Measurements from ENCODE around the gene POLR3G. TPM values are rescaled to one million over a fixed set of nuclear protein-coding genes. Genes with fewer than 3 reads are reported as not detected.

POLR3G gene
- total and polyA plus RNA-seq, 7 donors = 0.46 to 5.8 (median 1.8) TPM

DNA sequence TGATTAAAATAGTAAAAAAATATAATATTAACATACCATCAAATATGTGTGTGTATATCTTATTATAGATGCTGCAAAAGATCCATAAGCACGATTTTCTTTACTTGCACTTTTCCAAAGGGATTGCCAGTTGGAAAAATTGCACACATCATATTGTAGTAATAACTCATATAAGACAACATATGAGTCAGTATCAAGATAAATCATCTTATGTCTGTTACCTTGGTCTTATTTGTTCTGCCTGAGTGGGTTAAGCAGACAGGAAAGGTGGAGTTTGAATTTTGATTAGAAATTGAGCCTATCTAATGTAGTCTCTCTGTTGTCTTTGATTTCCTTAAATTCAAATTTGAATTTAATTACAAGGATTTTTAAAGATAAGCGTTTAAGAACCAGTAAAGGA, 30.1 kb downstream of the POLR3G start:
- WGBS, 2 donors = 90 to 96% methylated on average over 2 of the region's 2 CpGs
- Histone ChIP-seq H3K4me1 (no peaks in the 10 kb centered on the region), H3K36me3 (no peaks in the 10 kb centered on the region), H3K27ac (no peak overlapping the region), H3K27me3 (no peaks in the 10 kb centered on the region), H3K4me3 (no peak overlapping the region), H3K9me3 (no peaks in the 10 kb centered on the region)
- TF ChIP-seq, protein P1, sequence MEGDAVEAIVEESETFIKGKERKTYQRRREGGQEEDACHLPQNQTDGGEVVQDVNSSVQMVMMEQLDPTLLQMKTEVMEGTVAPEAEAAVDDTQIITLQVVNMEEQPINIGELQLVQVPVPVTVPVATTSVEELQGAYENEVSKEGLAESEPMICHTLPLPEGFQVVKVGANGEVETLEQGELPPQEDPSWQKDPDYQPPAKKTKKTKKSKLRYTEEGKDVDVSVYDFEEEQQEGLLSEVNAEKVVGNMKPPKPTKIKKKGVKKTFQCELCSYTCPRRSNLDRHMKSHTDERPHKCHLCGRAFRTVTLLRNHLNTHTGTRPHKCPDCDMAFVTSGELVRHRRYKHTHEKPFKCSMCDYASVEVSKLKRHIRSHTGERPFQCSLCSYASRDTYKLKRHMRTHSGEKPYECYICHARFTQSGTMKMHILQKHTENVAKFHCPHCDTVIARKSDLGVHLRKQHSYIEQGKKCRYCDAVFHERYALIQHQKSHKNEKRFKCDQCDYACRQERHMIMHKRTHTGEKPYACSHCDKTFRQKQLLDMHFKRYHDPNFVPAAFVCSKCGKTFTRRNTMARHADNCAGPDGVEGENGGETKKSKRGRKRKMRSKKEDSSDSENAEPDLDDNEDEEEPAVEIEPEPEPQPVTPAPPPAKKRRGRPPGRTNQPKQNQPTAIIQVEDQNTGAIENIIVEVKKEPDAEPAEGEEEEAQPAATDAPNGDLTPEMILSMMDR (IDR thresholded peaks at IDR 0.05) = no peak
- TF ChIP-seq POLR2A (IDR thresholded peaks at IDR 0.05) = no peak
- TF ChIP-seq POLR2AphosphoS5 (IDR thresholded peaks at IDR 0.05) = no peak
- DNase-seq = no peak
- intact Hi-C loops (cut with DNase I) = no loop called here

GRCh38 chr5:90506221-90506620, 31.6 kb downstream of the POLR3G start:
- H3K27me3 ChIP-seq = no peaks in the 10 kb centered on the region
- H3K9me3 ChIP-seq = no peaks in the 10 kb centered on the region

DNA sequence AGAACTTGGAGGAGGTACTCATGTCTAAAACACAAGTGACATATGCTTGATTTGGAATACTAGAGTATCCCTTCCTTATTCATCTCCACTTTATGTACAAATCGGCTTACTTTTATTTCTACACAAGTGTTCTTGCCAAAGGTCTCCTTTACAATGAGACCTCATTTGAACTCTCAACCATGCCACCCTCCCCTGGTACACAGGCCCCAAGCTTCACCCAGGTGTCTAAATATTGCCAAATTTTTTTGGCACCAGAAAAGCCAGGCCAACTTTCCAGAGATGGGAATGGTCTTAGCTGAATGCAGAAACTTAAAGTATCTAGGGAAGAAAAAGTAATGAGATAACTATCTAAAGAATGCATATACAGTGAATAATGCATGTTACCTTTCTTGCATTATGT, 35.8 kb downstream of the POLR3G start:
- no peaks in the 10 kb centered on the region for H3K27me3 ChIP-seq
- H3K9me3 ChIP-seq = no peaks in the 10 kb centered on the region
- H3K4me1 ChIP-seq = no peaks in the 10 kb centered on the region
- no peak overlapping the region for H3K27ac ChIP-seq
- no peak overlapping the region for H3K4me3 ChIP-seq
- TF ChIP-seq POLR2A (IDR thresholded peaks at IDR 0.05) = no peak
- TF ChIP-seq, protein P1 (IDR thresholded peaks at IDR 0.05) = no peak
- TF ChIP-seq POLR2AphosphoS5 (IDR thresholded peaks at IDR 0.05) = no peak
- TF ChIP-seq EP300 (IDR thresholded peaks at IDR 0.05) = no peak
- 80 to 92% methylated on average over 1 of the region's 1 CpG for WGBS, 2 donors
- intact Hi-C loops (cut with DNase I) = no loop called here
- H3K36me3 ChIP-seq = no peaks in the 10 kb centered on the region
- no peak for DNase-seq

More at GRCh38 chr5:90506221-90506620, 31.6 kb downstream of the POLR3G start:
- Histone ChIP-seq H3K27ac (no peak overlapping the region), H3K4me3 (no peak overlapping the region), H3K4me1 (no peaks in the 10 kb centered on the region), H3K36me3 (no peaks in the 10 kb centered on the region)
- intact Hi-C loops (cut with DNase I) = no loop called here
- no peak for DNase-seq
- TF ChIP-seq POLR2A (IDR thresholded peaks at IDR 0.05) (no peak), EP300 (IDR thresholded peaks at IDR 0.05) (no peak), POLR2AphosphoS5 (IDR thresholded peaks at IDR 0.05) (no peak)
- TF ChIP-seq, protein P1 (IDR thresholded peaks at IDR 0.05) = no peak

- peaks cover 0 to 18% (median 2%) of the 10 kb centered on the region in 4 donors for H3K36me3 ChIP-seq
- intact Hi-C loops (cut with DNase I) = no loop called here
- no peaks in the 10 kb centered on the region for H3K4me1 ChIP-seq
- H3K9me3 ChIP-seq = no peaks in the 10 kb centered on the region
- H3K27me3 ChIP-seq = no peaks in the 10 kb centered on the region
- no peak overlapping the region for H3K27ac ChIP-seq
- no peak for DNase-seq
- no peak for TF ChIP-seq POLR2AphosphoS5 (IDR thresholded peaks at IDR 0.05)
- no peak for TF ChIP-seq POLR2A (IDR thresholded peaks at IDR 0.05)
- H3K4me3 ChIP-seq = no peak overlapping the region
- 73 to 85% methylated on average over 3 of the region's 3 CpGs for WGBS, 2 donors
Observed at GRCh38 chr5:90514520-90514919, 39.9 kb downstream of the POLR3G start.

DNA sequence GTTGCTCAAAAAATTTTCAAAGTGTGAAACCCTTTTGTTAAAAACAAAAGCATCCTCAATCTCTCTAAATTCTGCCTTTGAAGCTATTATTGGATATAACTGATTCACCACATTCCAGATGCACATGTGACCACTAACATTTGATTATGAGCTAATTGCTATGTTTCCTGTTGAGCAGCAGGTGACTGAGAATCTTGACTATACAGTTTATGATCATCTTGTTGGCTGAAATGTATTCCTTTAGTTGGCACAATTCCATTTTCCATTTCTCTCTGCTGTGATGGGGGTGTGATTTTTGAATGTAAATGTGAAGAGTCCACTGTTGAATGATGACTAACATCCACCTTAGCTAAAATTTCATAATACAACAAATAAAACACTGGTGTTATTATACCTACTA, 44.0 kb downstream of the POLR3G start:
- intact Hi-C loops (cut with DNase I) = no loop called here
- TF ChIP-seq POLR2AphosphoS5 (IDR thresholded peaks at IDR 0.05) (no peak), EP300 (IDR thresholded peaks at IDR 0.05) (no peak), POLR2A (IDR thresholded peaks at IDR 0.05) (no peak)
- TF ChIP-seq, protein P1 (IDR thresholded peaks at IDR 0.05) = no peak

More for the DNA sequence above, 44.0 kb downstream of the POLR3G start:
- H3K27ac ChIP-seq = no peak overlapping the region
- H3K4me1 ChIP-seq = no peaks in the 10 kb centered on the region
- no peaks in the 10 kb centered on the region for H3K27me3 ChIP-seq
- H3K4me3 ChIP-seq = no peak overlapping the region
- H3K9me3 ChIP-seq = no peaks in the 10 kb centered on the region
- DNase-seq = no peak
- H3K36me3 ChIP-seq = peaks cover 4 to 58% (median 6%) of the 10 kb centered on the region in 4 donors
